Osteoblast (primary cell): ENCODE results near the gene TASL. TPM values are rescaled to one million over a fixed set of nuclear protein-coding genes. Genes with fewer than 3 reads are reported as not detected.

Experiments used
- DNase-seq: peaks from one replicate; pipeline ENCODE4 v3.0.0; 2011; ENCODE audit warnings: low spot score, mixed read lengths; ENCODE audit not compliant: insufficient read length; ENCODE audit errors: missing footprints
- H2AFZ ChIP-seq: 2 replicates; pipeline ENCODE4 v1.6.0; 2011; ENCODE audit warnings: mild to moderate bottlenecking, low read length
- H3K27ac ChIP-seq: 2 replicates; pipeline ENCODE4 v1.5.1; 2011; ENCODE audit warnings: mild to moderate bottlenecking, low read depth, low read length, moderate library complexity
- H3K27me3 ChIP-seq: 2 replicates; pipeline ENCODE4 v1.6.0; 2012; ENCODE audit warnings: mild to moderate bottlenecking, control low read depth, inconsistent platforms, low read length, moderate library complexity; ENCODE audit not compliant: insufficient read depth
- H3K36me3 ChIP-seq: 2 replicates; pipeline ENCODE4 v1.5.1; 2011; ENCODE audit warnings: mild to moderate bottlenecking, low read length, control low read depth, moderate library complexity; ENCODE audit not compliant: insufficient read depth
- H3K4me1 ChIP-seq: 2 replicates; pipeline ENCODE4 v1.5.1; 2011; ENCODE audit warnings: mild to moderate bottlenecking, low read length, control low read depth, moderate library complexity; ENCODE audit not compliant: insufficient read depth
- H3K4me2 ChIP-seq: 2 replicates; pipeline ENCODE4 v1.6.0; 2011; ENCODE audit warnings: mild to moderate bottlenecking, low read length; ENCODE audit not compliant: insufficient read depth
- H3K4me3 ChIP-seq: fragments of 200-600 bp; sonication (generic); 3 replicates; pipeline ENCODE4 v1.5.1; 2012; ENCODE audit warnings: mild to moderate bottlenecking, low read length, inconsistent platforms; ENCODE audit not compliant: insufficient read depth
- H3K79me2 ChIP-seq: 2 replicates; pipeline ENCODE4 v1.6.0; 2012; ENCODE audit warnings: mild to moderate bottlenecking, low read length, control low read depth, inconsistent platforms; ENCODE audit not compliant: insufficient read depth
- H3K9me3 ChIP-seq: 2 replicates; pipeline ENCODE4 v1.5.1; 2011; ENCODE audit warnings: low read depth, low read length, control low read depth
- H4K20me1 ChIP-seq: 2 replicates; pipeline ENCODE4 v1.6.0; 2012; ENCODE audit warnings: mild to moderate bottlenecking, low read length, control low read depth; ENCODE audit not compliant: insufficient read depth
- CTCF ChIP-seq: IDR thresholded peaks from 2 replicates; pipeline ENCODE4 v1.5.1; 2011; ENCODE audit warnings: mild to moderate bottlenecking, low read depth, low read length, moderate library complexity; ENCODE audit errors: extremely low read depth
- total RNA-seq: library from RNA; depleted of rRNA; stranded (reverse); fragments of >200 nt; gene quantifications from 2 replicates; pipeline ENCODE4 v1.2.3, GENCODE V29; 2012

TASL gene
- total RNA-seq, 1 donor, result not detected

GRCh38 chrX:30597216-30598012 lies 19.8 kb upstream of the TASL start:
- Histone ChIP-seq H3K4me2 (no peak overlapping the region), H3K4me3 (no peak overlapping the region), H4K20me1 (no peaks in the 10 kb centered on the region), H3K27ac (no peak overlapping the region), H3K27me3 (no peaks in the 10 kb centered on the region), H2AFZ (no peak overlapping the region), H3K9me3 (no peaks in the 10 kb centered on the region), H3K4me1 (no peaks in the 10 kb centered on the region), H3K36me3 (no peaks in the 10 kb centered on the region), H3K79me2 (no peaks in the 10 kb centered on the region)
- DNase-seq, result no peak
- no peak for TF ChIP-seq CTCF

DNA sequence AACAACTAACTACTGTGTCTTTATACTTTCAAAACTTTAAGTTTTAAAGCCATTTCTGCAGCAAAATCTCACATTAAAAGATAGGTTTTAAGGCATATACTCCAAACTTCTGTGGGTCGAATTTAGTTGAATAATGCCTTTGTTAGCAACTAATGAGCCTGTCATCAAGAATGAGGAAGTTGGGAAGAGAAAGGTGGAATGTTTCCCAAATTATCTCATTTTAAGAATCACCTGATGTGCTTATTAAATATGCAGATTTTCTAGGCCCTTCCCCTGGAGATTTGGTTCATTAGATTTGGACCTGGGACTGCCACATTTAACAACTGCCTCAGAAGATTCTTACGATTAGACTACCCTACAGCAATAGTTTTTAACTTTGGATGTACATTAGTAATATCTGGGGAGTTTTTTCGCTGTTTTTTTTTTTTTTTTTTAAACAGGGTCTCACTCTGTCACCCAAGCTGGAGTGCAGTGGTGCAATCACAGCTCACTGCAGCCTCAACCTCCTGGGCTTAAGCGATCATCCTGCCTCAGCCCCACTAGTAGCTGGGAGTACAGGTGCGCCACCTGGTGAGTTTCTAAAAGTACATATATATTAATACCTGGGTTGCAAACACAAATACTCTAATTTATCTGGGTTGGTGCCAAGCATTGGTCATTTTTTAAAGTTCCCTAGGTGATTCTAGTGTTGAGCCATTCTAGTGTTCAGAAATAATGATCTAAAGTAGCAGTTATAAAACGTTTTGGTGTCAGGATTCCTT lies 16.1 kb upstream of the TASL start:
- H3K27ac ChIP-seq, result no peak overlapping the region
- no peak for TF ChIP-seq CTCF
- H3K4me2 ChIP-seq, result no peak overlapping the region
- H3K4me1 ChIP-seq, result no peaks in the 10 kb centered on the region
- H3K27me3 ChIP-seq, result no peaks in the 10 kb centered on the region
- no peak overlapping the region for H3K4me3 ChIP-seq
- no peaks in the 10 kb centered on the region for H3K9me3 ChIP-seq
- H3K79me2 ChIP-seq, result no peaks in the 10 kb centered on the region
- no peak overlapping the region for H2AFZ ChIP-seq
- DNase-seq, result no peak
- H3K36me3 ChIP-seq, result no peaks in the 10 kb centered on the region
- no peaks in the 10 kb centered on the region for H4K20me1 ChIP-seq

GRCh38 chrX:30592831-30593230 lies 15.3 kb upstream of the TASL start:
- no peaks in the 10 kb centered on the region for H4K20me1 ChIP-seq
- H2AFZ ChIP-seq, result no peak overlapping the region
- DNase-seq, result no peak

More at GRCh38 chrX:30592831-30593230, 15.3 kb upstream of the TASL start:
- Histone ChIP-seq H3K27ac (no peak overlapping the region), H3K4me2 (no peak overlapping the region), H3K9me3 (no peaks in the 10 kb centered on the region), H3K79me2 (no peaks in the 10 kb centered on the region), H3K27me3 (no peaks in the 10 kb centered on the region), H3K36me3 (no peaks in the 10 kb centered on the region), H3K4me3 (no peak overlapping the region), H3K4me1 (no peaks in the 10 kb centered on the region)
- no peak for TF ChIP-seq CTCF
